Hematopoietic multipotent progenitor cell treated with erythropoietin and hydrocortisone succinate and interleukin-3 and kit ligand, for 4 days (in vitro differentiated cells): ENCODE data around the gene EPHA10.

Experiments used
- DNase-seq: peaks from one replicate; pipeline ENCODE4 v3.0.0-alpha.2; 2015

The EPHA10 gene

DNA sequence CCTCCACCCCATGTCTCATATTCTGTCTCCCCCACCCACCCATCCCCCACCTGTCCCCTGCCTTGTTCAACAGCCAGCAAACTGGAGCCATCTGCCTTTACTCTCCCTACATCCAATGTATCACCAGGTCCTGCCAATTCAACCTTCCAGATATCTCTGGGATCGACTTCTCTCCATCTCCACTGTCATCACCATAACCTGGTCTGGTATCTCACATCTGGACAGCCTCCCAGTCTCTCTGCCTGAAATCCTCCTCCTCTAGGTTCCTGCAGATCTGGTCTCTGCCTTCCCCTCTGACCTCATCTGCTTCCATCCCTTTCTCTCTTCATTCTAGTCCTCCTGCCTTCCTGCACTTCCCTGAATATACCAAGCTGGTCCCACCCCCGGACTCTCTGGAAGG, 94.8 kb downstream of the EPHA10 start:
- DNase-seq = no peak

DNA sequence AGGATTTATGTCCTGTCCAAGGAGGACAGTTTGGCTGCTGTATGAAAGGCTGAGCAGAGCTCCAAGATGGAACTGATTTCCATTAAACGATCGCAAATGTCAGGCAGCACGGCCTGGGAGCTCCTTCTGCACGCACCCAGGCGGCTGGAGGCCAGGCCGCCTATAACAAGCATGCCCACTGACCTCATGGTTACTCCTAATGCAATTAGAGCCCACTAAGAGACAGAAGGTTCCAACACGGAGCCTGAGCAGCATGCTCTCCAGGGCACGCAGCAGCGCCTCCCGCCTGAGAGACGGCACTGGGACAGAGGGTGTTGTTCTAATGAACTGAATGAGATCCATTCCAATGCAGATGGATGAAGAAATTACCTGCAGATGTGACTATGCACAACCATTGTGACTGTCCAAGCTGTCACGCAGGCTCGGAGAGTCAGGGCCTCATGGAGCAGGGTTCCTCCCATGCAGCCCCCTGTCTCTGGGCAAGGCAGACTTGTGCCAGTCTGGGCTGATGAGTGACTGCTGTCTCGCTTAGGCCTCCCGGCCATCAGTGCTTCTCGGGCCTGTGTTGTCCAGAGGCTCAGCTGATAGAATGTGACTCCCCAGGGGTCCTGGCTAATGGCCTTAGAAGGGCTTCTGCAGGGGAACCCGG, 97.8 kb downstream of the EPHA10 start:
- no peak for DNase-seq

DNA sequence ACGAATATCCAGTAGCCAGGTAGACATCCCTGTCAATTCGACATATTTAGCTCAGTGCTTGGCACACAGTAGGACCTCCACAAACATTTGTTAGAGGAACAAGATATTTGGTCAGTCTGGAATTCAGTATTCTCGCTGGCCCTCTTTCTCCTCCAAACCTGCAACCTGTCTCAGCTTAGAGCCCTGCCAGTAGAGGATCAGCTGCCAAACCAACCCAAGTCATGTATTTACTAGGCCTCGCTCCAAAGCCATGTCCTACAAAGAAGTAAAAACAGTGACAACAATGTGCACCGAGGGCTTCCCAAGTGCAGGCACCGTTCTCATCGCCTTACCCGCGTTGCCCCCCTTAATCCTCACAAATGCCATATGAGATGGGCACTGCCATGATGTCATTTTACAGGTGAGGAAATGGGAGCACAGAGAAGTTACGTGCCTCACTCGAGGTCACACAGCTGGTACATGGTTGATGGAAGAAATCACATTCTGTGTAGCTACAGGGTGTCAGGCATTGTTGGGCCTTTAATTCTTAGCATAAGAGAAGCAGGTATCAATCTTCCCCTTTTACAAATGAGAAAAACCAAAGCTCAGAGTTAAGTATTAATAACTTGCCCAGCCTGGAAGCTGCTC, 98.6 kb downstream of the EPHA10 start:
- DNase-seq = no peak
